NCI-H2196 treated with DMSO at 0.1 percent for 48 hours (cell line): ENCODE data around the gene INO80B.
A peak's percentile ranks its signal among the peaks of the same experiment; 100 is the strongest.

Source experiments
- DNase-seq: peaks from one replicate; lab custom pipeline; 2025; ENCODE audit not compliant: unreplicated experiment; lab: John Stamatoyannopoulos, UW

The INO80B gene

GRCh38 chr2:74501335-74502071 is 46.6 kb downstream of the INO80B start:
- no peak for DNase-seq

- no peak for DNase-seq
Observed at GRCh38 chr2:74502147-74502719, 47.3 kb downstream of the INO80B start.

GRCh38 chr2:74502720-74503505 is 48.0 kb downstream of the INO80B start:
- DNase-seq: no peak

- DNase-seq: no peak
Observed at GRCh38 chr2:74503506-74504475, 48.9 kb downstream of the INO80B start.

GRCh38 chr2:74504591-74504990 is 49.7 kb downstream of the INO80B start:
- DNase-seq: no peak

- DNase-seq: no peak
Observed at GRCh38 chr2:74505448-74506246, 50.8 kb downstream of the INO80B start.

- DNase-seq: peak; percentile 81
Observed at GRCh38 chr2:74507145-74507925, 52.4 kb downstream of the INO80B start, which contains the start of gene PCGF1. Gene PCGF1, minus strand, starts transcription at chr2:74507695. Its CDS starts 27 bp downstream, at chr2:74507668.
